KBM-7 (cell line): ENCODE results near the gene PSAP.
"Not testable (repeated sequence)": the region's sequence is repeated elsewhere in the genome, so short reads cannot be mapped to it uniquely, and the experiment has no call there.

ENCODE experiments used
- DNase-seq: peaks from one replicate; pipeline ENCODE4 v3.0.0-alpha.2; 2015
- in situ Hi-C: fragments of 300-500 bp; cut with MboI; formaldehyde crosslinking; loops from 2 replicates; pipeline ENCODE4 v1.14.3; 2020; ENCODE audit warnings: low sequenced_read_pairs, low pct_unique_long_range_greater_than_20kb, mixed read lengths

The PSAP gene

DNA sequence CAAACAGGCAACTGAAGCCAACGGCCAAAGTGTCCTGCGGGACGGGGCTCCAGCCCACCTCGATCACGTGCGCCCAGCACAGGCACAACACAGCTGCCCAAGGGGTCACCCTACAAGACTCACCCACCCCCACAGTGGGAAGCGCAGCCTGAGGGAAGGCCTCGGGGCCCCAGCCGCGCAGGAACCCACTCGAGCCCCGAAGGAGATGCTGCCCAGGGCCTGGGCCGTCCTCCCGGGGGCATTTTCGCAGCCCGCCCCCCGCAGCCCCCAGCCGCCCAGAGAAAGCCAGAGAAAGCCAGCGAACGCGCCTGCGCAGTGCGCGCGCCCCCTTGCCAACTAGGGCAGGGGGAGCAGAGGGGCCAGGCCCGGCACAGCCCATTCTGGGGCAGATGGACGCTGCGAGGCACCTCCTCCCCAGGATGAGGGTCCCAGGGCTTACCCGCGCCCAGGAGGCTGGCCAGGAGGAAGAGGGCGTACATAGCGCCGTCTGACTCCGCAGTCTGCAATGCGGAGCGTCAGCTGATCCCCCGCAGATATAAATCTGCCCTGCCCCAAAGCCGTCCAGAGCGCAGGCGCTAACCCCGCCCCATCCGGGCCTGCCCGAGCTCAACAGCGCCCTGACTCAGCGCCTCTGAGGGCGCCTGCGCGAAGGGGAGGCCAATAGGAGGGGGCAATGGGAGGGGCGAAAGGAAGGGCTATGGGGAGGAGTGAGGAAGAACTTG lies at the start of gene PSAP:
Gene PSAP (minus strand): TSS at position 509 of the 722 bp plus-strand sequence. CDS start 30 bp downstream, at position 479.
- DNase-seq = peak; percentile 97
- in situ Hi-C loops = no loop called here

- no peak for DNase-seq
- in situ Hi-C loops = no loop called here
These were observed 49.6 kb upstream of the PSAP start for GRCh38 chr10:71900441-71901180.

- in situ Hi-C loops = no loop called here
- DNase-seq = no peak
These were observed 48.8 kb upstream of the PSAP start for GRCh38 chr10:71899665-71900412.

GRCh38 chr10:71898346-71898745 lies 47.3 kb upstream of the PSAP start:
- in situ Hi-C loops, DNase-seq: not testable (repeated sequence)

DNA sequence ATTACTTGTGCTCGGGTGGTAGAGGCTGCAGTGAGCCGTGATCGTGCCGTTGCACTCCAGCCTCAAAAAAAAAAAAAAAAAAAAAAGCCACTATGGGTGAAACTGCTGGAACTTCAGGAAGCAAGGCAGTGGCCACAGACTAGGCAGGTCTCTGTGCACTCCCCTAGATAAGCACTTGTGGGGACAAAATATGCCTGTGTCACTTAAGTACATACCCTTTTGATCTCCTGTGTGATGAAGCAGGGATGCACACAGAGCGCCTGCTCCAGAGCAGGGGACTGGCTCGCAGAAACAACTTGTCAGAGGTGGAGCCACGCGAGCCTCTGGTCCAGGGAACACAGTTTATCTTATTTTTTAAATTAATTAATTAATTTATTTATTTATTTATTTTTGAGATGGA lies 42.9 kb upstream of the PSAP start:
- in situ Hi-C loops = no loop called here

DNA sequence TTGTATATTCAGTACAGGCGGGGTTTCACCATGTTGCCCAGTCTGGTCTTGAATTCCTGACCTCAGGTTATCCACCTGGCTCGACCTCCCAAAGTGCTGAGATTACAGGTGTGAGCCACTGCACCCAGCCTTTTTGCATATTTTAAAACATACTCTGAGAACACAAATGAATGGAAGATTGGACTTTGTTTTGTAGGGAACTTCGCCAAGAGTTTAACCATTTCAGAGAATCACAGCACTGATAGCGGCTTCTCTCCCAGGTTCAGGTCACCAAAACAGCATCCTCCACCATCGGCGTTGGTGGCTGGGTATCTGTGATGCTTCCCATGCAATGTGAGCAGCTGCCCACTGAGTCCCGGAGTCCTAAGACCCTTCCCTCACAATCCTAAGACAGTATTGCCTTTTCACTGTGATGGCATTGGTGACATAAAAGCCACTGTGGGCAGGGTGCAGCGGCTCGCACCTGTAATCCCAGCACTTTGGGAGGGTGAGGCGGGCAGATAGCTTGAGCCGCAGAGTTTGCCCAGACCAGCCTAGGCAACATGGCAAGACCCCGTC lies 42.3 kb upstream of the PSAP start:
- in situ Hi-C loops = no loop called here
- DNase-seq = no peak

More for the DNA sequence above, 42.9 kb upstream of the PSAP start:
- DNase-seq = peak; percentile 58

DNA sequence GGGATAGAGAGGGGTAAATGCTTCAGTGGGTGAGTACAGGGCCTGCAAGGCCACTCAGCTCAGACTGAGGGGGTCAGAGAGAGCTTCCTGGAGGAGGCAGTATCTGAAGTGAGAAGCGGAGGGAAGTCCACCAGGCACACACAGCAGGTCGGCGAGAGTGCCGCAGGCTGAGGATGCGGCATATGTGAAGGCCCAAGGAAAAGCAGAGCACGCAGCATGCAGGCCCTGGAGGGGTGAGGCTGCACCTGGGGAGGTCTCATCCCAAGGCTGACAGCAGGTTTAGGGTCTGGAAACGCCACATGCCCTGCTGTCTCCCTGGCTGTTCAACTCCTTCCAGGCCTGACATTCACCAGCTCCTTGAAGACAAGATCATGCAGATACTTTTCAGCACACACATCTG lies 40.4 kb upstream of the PSAP start:
- DNase-seq = no peak
- in situ Hi-C loops = no loop called here

DNA sequence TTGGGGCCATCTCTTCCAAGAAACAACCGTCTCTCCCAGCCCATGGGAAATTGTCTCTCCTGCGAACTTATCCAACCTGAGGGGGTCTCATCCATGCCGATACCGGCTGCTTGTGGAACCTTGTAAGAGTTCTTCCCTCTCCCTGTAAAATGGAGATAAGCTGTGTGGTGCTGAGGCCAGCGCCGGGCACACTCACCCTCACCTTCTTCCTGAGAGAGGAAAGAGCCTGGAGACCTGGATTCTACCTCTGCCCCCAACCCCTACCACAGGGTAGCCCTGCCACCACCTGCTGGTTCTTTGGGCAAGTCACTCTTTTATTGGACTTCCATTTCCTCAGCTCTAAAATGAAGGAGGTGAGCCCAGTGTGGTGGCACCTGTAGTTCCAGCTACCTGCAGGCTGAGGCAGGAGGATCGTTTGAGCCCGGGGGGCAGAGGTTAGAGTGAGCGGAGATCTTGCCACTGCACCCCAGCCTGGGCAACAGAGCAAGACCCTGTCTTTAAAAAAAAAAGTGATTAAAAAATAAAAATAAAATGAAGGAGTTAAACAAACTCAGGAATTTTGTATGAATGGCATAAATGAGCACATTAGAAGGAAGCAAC lies 38.4 kb upstream of the PSAP start:
- in situ Hi-C loops = no loop called here

GRCh38 chr10:71888623-71889387 lies 37.8 kb upstream of the PSAP start:
- in situ Hi-C loops = no loop called here
- peak; percentile 94 for DNase-seq

More for the DNA sequence above, 38.4 kb upstream of the PSAP start:
- peak; percentile 39 for DNase-seq

- in situ Hi-C loops = no loop called here
- DNase-seq = no peak
These were observed 37.2 kb upstream of the PSAP start for GRCh38 chr10:71888248-71888622.

- in situ Hi-C loops = no loop called here
- no peak for DNase-seq
These were observed 36.7 kb upstream of the PSAP start for GRCh38 chr10:71887743-71888142.

DNA sequence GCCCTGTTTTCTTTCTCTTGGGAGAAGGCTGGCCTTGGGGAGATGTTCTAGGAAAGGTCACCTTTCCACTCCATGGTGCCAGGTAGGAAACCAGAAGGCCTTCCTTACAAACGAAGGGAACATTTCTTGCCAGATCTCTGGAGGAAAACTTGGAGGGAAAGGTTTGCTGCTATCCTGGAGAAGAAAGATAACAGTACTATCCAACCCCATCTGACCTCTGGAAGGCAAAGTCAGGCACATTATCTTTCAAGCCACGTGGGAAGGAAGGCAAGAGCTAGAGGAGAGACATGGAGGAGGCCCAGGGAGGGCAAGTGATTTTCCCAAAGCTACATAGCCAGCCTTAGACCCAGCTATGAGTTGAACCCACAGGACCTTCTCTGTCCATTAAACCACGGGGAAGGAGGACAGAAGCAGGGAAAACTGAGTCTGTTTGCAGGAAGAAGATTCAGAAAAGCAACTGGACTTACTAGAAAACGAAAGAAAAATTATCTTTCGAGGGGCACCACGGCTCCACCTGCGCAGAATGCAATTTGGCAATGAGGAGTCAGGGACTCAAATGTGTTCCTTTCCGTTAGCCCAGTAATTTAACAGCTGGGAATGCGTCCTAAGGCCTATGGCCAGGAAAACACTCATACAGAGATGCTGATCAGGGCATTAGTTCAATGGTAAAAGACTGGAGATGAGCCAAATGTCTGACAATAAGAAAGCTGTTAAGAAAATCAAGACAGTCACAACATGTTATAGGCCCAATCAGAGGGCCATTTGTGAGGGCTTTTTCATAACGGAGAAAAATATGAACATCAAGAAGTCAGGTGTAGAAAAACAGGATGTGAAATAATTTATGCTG lies 32.0 kb upstream of the PSAP start:
- in situ Hi-C loops = no loop called here
- DNase-seq = no peak

DNA sequence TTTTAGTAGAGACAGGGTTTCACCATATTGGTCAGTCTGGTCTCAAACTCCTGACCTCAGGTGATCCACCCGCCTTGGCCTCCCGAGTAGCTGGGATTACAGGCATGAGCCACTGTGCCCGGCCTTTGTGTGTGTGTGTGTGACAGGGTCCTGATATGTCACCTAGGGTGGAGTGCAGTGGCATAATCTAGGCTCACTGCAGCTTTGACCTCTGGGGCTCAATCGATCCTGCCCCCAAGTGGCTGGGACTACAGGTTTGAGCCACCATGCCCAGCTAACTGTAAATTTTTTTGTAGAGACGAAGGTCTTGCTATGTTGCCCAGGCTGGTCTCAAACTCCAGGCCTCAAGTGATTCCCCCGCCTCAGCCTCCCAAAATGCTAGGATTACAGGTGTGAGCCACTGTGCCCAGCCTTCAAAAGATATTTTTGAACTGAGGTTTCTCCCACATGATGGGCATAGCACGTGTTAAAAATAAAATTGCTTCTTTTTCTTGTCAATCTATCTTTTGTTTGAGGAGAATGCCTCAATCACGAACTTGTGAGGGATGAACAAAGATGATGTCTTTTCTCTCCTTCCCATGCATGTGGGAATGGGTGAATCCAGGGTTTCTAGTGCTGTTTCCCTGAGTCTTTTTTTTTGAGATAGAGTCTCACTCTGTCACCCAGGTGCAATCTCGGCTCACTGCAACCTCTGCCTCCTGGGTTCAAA lies 30.8 kb upstream of the PSAP start:
- in situ Hi-C loops = no loop called here
- no peak for DNase-seq

DNA sequence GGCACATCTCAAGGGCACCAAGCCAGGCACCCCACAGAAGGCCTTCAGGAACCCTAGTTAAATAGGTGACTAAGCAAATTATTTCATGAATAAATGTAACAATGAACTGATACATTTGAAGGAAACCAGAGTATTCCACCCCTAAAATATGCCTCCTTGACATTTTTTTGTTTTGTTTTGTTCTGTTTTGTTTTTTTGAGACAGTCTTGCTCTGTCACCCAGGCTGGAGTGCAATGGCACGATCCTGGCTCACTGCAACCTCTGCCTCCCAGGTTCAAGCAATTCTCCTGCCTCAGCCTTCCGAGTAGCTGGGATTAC lies 30.2 kb upstream of the PSAP start:
- in situ Hi-C loops, DNase-seq: not testable (repeated sequence)

DNA sequence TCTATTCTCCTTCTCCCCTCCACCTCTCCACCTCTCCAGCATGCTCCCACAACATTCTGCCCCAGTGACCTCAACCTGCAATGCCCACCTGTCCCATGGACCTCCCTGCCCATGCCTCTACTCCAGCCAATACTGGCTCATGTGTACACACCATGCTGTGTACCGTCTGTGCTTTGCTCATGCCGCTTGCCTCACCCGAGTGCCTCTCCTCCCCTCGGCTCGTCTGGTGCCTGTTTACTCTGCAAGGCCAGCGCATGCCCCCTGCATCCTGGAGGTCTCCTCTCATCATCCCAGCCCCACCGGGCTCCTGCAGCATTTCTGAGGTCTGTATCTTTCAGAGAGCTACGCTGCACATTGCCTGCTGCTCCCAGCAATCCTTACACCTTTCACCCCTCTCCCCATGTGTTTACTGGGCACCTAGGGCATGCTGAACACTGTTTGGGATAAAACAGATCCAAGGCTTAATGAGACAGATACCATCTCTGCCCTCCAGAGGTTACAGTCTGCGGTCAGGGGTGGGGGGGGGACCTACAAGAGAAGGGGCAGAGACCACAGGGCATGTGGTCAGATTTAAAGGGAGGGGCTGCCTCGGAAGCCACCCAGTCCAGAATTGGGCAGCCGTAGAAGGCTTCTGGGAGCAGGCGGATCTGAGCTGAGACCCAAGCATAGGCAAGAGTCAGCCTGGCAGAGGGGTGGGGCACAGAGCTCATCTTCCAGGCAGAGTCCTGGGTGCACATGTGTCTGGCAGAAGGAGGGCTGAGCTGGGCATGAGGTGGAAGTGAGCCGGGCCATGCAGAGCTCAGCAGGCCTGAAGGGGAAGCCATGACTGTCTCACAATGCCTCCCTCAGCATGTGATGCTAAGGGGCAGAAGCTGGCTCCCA lies 29.6 kb upstream of the PSAP start:
- in situ Hi-C loops = no loop called here
- DNase-seq = no peak

- in situ Hi-C loops = no loop called here
- DNase-seq = peak; percentile 74
These were observed 27.4 kb upstream of the PSAP start for GRCh38 chr10:71878327-71879034.
